Ovary (tissue), 9 donors: ENCODE data around the gene COL4A1. TPM values are rescaled to one million over a fixed set of nuclear protein-coding genes. Genes with fewer than 3 reads are reported as not detected.

ENCODE experiments used
- DNase-seq, 5 donors: peaks; one replicate each; pipeline ENCODE4 v3.0.0-alpha.2; 2019 to 2020
- H3K27ac ChIP-seq, 2 donors: fragments of 200-600 bp; one replicate each; pipeline versions ENCODE4 v1.5.1 to v1.8.0; 2019 to 2022
- H3K27me3 ChIP-seq: fragments of 200-600 bp; one replicate; pipeline ENCODE4 v1.8.0; 2022
- H3K36me3 ChIP-seq: fragments of 200-600 bp; sonication (generic); one replicate; pipeline ENCODE4 v1.5.1; 2019
- H3K4me1 ChIP-seq: one replicate; pipeline ENCODE4 v1.8.1; 2013; ENCODE audit warnings: mild to moderate bottlenecking, moderate library complexity; ENCODE audit not compliant: insufficient read depth
- H3K4me3 ChIP-seq: fragments of 200-600 bp; sonication (generic); one replicate; pipeline ENCODE4 v1.5.1; 2017
- H3K9me3 ChIP-seq, 2 donors: fragments of 200-600 bp in 1 of 2; sonication (generic) in 1 of 2; one replicate each; pipeline versions ENCODE4 v1.5.1 to v1.8.1; 2013 to 2019; ENCODE audit warnings: mild to moderate bottlenecking in 1 of 2, moderate library complexity in 1 of 2
- CTCF ChIP-seq, 3 donors: fragments of 450-650 bp in 2 of 3; fragments of 200-600 bp in 1 of 3; IDR thresholded peaks; one replicate each; pipeline versions ENCODE4 v1.5.1 to v1.8.0; 2016 to 2022; ENCODE audit warnings: antibody characterized with exemption in 3 of 3, mild to moderate bottlenecking in 1 of 3
- EP300 ChIP-seq: sonication (generic); formaldehyde crosslinking; IDR thresholded peaks from one replicate; pipeline ENCODE4 v1.6.1; 2017; ENCODE audit warnings: antibody characterized with exemption
- POLR2A ChIP-seq: fragments of 450-650 bp; IDR thresholded peaks from one replicate; pipeline ENCODE4 v1.6.1; 2017; ENCODE audit warnings: antibody characterized with exemption, mild to moderate bottlenecking, moderate library complexity
- WGBS, 3 donors: extraction: QIAGEN DNeasy Blood & Tissue Kit in 1 of 3; methylation state at CpG; one replicate each; pipeline versions ENCODE4 v1.1.5 to v1.1.7; 2013 to 2017; 5-methylcytosine and 5-hydroxymethylcytosine counted together
- intact Hi-C, 4 donors: fragments of 100-400 bp; cut with DNase I; formaldehyde crosslinking; loops; one replicate each; pipeline versions ENCODE4 v1.11.0 to v1.15.1; 2022 to 2023
- polyA plus RNA-seq, 2 donors: library from polyadenylated mRNA; stranded (reverse); fragments of 200-250 nt in 1 of 2; fragments of 350-450 nt in 1 of 2; fragmentation: Illumina TruSeq in 1 of 2; extraction: RNeasy Lipid Tissue Mini Kit (QIAGEN cat#74804) in 1 of 2; gene quantifications; one replicate each; pipeline ENCODE4 v1.2.3, GENCODE V29; 2013 to 2014
- total RNA-seq, 7 donors: library from RNA; depleted of rRNA in 2 of 7; stranded (reverse); fragments of >200 nt in 2 of 7; fragmentation: NEBNext Ultra II Directional in 3 of 7; extraction: Animal tissue kit (Norgen Biotek cat#: 25700) in 3 of 7; gene quantifications; one replicate each; pipeline versions ENCODE4 v1.1.0 to v1.2.4, GENCODE V29; 2016 to 2023
- donor health status: DM: no; HTN: no; CAD: no; lungs with moderate emphysema.
- donor health status: DM: no; HTN: no; CAD: no.
- donor health status: Bipolar disorder and iron deficiency.
- donor health status: DM: yes; HTN: yes; CAD: no.
- donor health status: DM: no; HTN: no; CAD: no.
- donor health status: DM: yes; HTN: yes; CAD: no.

The COL4A1 gene
- total and polyA plus RNA-seq, 9 donors = 42.3 to 421 (median 87.5) TPM

DNA sequence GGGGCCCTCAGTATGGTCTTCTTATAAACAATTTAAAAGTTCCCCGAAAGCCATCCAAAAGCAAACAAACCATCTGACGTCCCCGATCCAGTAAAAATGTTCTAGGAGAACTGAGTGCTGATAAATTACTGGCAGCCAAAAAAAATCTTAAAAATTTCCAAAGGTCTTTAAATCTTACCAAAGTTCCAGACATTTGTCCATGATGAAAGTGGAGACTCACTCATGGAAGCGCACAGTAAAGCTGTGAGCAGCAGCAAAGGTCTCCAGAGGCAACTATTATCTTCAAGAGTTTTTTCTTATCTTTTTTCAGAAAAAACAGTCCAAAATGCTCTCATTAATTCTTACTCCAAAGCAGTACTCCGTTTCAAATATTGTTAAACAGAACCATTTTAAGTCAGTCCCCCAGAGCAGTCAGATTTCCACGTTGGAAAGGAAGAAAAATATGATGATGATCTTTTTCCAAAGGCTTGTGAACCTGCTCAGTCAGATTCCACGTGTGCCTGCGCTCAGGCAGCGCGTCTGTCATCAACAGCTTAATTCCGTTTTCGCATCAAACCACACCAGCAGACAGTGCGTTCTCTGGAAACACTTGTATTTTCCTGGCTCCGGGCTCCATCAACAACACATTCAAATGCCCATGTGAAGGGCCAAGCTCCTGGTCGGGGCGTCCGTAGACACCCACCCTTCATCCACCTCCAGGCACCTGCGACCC, 85.4 kb downstream of the COL4A1 start:
- Histone ChIP-seq H3K4me3 (peak overlapping the region; percentile 6), H3K9me3 (no peaks in the 10 kb centered on the region), H3K27ac (peak overlapping the region; percentile 80 to 87), H3K4me1 (peaks cover 8% of the 10 kb centered on the region), H3K27me3 (no peaks in the 10 kb centered on the region), H3K36me3 (no peaks in the 10 kb centered on the region)
- TF ChIP-seq POLR2A (no peak), EP300 (no peak), CTCF (IDR thresholded peaks at IDR 0.05) (no peak)
- DNase-seq = no peak
- intact Hi-C loops = loop anchor here in 3 of 4 donors (2.0 to 10.0 kb wide), 4 partner anchors 191 to 226 kb away; no protein-coding TSS in a partner anchor
- 25 to 31% (median 27%) methylated on average over 18 of the region's 18 CpGs for WGBS, 3 donors

DNA sequence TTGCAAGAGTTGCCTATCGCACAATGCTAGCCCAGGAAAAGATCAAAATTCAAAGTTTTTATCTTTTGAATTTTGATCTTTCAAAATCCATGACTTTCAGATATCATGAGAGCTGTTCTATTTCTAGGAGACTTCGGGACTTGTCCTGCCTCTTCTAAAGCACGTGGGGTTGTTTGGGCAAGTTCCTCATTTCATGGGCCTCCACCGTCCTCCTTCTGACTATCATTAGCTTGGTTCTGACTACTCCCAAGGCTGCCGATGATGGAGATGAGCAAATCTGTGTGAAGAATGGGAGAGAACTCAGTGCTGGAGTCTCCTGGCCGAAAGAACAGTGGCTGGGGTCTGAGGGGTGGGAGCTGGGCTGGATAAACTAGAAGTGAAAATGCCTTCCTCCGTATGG, 86.5 kb downstream of the COL4A1 start:
- WGBS, 3 donors = 81 to 90% (median 87%) methylated on average over 7 of the region's 7 CpGs
- intact Hi-C loops = loop anchor here in 3 of 4 donors (5.0 to 10.0 kb wide), 3 partner anchors 192 to 227 kb away; no protein-coding TSS in a partner anchor
- peak overlapping the region in 1 of 2 donors; percentile 87 for H3K27ac ChIP-seq

DNA sequence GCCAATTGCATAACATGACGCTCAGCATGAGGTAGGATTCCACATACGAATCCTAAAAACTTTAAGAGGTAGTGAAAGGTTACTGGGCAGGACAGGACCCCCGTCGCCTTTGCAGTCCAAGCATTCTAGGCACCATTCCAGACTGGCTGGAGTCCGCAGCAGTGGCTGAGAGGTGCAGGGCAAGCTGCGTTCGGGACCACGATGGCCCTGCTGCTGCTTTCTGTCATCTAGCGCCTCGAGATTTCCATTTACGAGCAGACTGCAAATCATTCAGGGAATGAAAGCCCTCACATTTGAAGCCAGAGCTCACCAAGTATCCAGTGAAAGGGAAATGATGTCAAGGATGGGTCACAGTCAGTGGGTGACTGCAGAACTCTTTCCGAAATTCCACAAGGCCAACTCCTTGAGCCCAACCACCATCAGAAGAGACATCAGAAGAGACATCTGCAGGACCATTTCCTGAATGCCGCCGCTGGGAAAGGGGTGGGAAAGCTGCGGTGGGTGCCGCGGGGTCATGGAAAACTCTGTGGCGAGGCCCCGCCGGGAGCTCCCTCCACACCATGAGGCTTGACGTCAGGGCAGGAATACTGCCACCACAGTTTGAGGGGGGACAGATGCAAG, 88.3 kb downstream of the COL4A1 start:
- no peaks in the 10 kb centered on the region for H3K27me3 ChIP-seq
- intact Hi-C loops = no loop called here
- H3K27ac ChIP-seq = no peak overlapping the region
- H3K4me1 ChIP-seq = peaks cover 11% of the 10 kb centered on the region
- no peak overlapping the region for H3K4me3 ChIP-seq
- DNase-seq = no peak
- H3K9me3 ChIP-seq = no peaks in the 10 kb centered on the region
- WGBS, 3 donors = 80 to 86% (median 84%) methylated on average over 21 of the region's 21 CpGs
- no peaks in the 10 kb centered on the region for H3K36me3 ChIP-seq
- TF ChIP-seq EP300 = no peak

More for the DNA sequence above, 86.5 kb downstream of the COL4A1 start:
- no peak for DNase-seq
- H3K9me3 ChIP-seq = no peaks in the 10 kb centered on the region
- no peaks in the 10 kb centered on the region for H3K27me3 ChIP-seq
- H3K4me3 ChIP-seq = no peak overlapping the region
- H3K4me1 ChIP-seq = peaks cover 11% of the 10 kb centered on the region
- TF ChIP-seq CTCF (IDR thresholded peaks at IDR 0.05) (no peak), POLR2A (no peak), EP300 (no peak)
- no peaks in the 10 kb centered on the region for H3K36me3 ChIP-seq

DNA sequence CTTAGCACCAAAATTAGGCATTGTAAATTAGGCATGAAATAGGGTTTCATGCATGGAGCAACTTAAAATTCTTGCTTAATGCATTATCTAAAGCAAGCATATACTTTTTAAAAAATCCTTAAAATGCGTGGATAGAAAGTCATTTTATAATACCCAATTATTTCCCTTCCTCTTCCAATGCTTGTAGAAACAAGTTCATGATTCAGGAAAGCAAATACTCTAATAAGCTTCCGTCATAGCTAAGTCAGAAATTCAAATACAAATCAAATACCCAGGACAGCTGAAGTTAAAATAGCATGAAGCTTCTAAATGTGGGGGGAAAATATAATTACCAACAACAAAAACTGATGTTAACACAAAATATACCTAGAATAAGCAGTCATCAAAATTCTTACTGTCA, 89.1 kb downstream of the COL4A1 start:
- intact Hi-C loops = no loop called here
- Histone ChIP-seq H3K4me1 (peaks cover 11% of the 10 kb centered on the region), H3K4me3 (no peak overlapping the region), H3K9me3 (no peaks in the 10 kb centered on the region), H3K27ac (no peak overlapping the region), H3K27me3 (no peaks in the 10 kb centered on the region), H3K36me3 (no peaks in the 10 kb centered on the region)
- no peak for TF ChIP-seq POLR2A
- no peak for TF ChIP-seq EP300
- no peak for TF ChIP-seq CTCF (IDR thresholded peaks at IDR 0.05)
- 87 to 93% (median 91%) methylated on average over 2 of the region's 2 CpGs for WGBS, 3 donors
- no peak for DNase-seq

DNA sequence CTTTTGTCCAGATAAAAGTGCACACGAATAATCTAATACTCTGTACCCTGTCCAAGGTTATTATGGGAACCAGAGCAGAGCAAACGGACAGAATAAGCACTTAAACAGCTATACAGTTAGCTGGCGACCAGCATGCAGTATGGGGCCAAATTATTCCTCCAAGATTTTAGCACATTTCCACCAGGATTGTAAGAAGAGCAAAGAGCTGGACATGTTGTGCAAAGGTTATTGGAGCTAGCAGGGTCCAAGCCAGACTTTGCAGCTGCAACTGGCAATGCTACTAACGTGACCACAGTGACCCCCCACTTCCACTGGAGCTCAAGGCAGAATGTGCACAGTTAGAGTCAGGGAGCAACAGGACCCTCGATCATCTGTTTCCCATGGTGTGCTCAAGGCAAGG, 89.9 kb downstream of the COL4A1 start:
- Histone ChIP-seq H3K27ac (no peak overlapping the region), H3K27me3 (no peaks in the 10 kb centered on the region)
- intact Hi-C loops = no loop called here

More for the DNA sequence above, 89.9 kb downstream of the COL4A1 start:
- Histone ChIP-seq H3K36me3 (no peaks in the 10 kb centered on the region), H3K4me1 (peaks cover 10% of the 10 kb centered on the region), H3K4me3 (no peak overlapping the region), H3K9me3 (no peaks in the 10 kb centered on the region)
- WGBS, 3 donors = 44 to 59% (median 54%) methylated on average over 5 of the region's 5 CpGs
- no peak for DNase-seq
- TF ChIP-seq POLR2A (no peak), EP300 (no peak), CTCF (IDR thresholded peaks at IDR 0.05) (no peak)
